HG02981 (cell line): Measurements from ENCODE around the gene SYT8.

ENCODE experiments used
- ATAC-seq: cut with Tn5 transposase; IDR thresholded peaks from one replicate; pipeline ENCODE4 v1.9.1; 2021; ENCODE audit warnings: mild to moderate bottlenecking, moderate library complexity; ENCODE audit not compliant: unreplicated experiment

SYT8 gene

GRCh38 chr11:1857064-1857463 is 22.3 kb downstream of the SYT8 start:
- ATAC-seq = no peak

DNA sequence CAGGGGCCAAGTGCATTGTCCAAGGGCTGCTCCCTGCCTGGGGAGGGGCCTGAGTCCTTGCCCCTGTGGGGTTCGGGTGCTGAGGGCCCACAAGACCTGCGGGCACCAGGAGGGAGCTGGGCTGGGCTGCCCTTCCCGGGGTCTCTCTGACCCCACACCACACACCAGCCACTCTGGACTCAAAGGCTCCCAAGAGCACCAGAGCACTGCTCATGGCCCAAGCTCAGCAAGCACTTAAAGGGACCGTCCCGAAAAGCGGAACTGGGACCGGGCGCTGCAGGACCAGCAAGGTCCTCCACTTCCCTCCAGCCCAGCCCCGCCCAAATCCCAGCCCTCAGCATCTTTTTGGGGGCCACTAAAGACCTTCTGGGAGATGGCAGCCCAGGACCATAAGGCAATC is 23.4 kb downstream of the SYT8 start:
- ATAC-seq = no peak

GRCh38 chr11:1858576-1858975 is 23.8 kb downstream of the SYT8 start:
- no peak for ATAC-seq

DNA sequence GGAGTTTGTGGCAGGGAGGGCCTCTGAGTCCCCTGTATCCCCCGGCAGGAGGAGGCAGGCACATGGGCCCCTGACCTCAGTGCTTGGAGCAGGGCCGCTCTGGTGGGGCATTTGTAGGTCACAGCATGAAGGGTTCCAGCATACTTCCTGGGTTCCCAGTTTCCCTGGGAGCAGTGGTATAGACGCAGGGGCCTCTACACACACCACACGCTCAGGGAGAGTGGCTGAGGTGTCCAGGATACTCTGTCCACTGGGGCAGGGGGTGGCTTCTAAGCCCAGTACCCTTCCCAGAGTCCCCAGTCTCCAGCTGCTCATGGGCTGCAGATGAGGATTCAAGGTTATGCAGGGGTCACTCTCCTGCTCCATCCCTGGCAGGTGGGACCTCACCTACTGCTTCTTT is 24.2 kb downstream of the SYT8 start:
- no peak for ATAC-seq

- no peak for ATAC-seq
These were observed 25.3 kb downstream of the SYT8 start for GRCh38 chr11:1860108-1860507.

DNA sequence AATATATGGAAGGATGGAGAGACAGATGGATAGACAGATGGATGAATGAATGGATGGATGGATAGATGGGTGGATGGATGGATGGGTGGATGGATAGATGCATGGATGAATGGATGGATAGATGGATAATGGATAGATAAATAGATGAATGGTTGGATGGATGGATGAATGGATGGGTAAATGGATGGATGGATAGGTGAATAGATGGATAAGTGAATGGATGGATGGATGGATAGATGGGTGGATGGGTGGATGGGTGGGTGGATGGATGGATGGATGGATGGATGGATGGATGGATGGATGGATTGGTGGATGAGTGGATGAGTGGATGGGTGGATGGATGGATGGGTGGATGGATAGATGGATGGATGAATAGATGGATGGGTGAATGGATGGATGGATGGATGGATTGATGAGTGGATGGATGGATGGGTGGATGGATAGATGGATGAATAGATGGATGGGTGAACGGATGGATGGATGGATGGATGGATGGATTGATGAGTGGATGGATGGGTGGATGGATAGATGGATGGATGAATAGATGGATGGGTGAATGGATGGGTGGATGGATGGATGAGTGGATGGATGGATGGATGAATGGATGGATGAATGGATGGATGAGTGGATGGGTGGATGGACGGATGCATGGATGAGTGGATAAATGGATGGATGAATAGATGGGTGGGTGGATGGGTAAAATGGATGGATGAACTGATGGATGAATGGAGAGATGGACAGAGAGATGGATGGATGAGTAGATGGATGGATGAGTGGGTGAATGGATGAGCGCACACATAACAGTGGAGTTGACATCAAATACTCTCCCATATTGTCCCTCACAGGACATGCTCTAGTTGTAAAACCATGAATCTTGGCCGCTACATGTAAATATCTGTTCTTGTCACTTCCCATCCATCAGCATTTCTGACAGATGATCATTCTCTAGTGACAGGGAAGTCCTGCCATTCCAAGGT is 26.9 kb downstream of the SYT8 start:
- no peak for ATAC-seq

GRCh38 chr11:1862588-1863351 is 28.0 kb downstream of the SYT8 start:
- ATAC-seq = no peak

- no peak for ATAC-seq
These were observed 28.8 kb downstream of the SYT8 start for GRCh38 chr11:1863352-1864216.

- no peak for ATAC-seq
These were observed 29.4 kb downstream of the SYT8 start for GRCh38 chr11:1864231-1864630.

GRCh38 chr11:1864831-1865665 is 30.3 kb downstream of the SYT8 start:
- no peak for ATAC-seq

DNA sequence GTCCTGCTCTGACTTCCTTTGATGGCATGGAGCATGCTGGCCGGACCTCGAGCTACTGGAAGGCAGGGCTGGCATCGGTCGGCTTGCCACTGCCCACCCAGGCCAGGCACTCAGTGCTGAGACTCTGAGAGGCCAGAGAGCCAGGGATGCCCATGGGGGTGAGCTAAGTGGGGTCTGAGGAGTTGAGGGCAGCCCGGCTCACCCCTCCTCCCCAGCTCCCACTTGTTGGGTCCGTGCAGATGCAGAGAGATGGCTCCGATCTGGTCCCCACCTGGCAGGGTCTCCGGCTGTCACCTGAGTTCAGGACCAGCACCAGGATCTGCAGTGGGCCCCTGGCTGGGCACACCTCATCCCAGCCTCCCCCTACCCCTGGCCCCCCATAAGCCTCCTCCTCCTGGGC is 31.4 kb downstream of the SYT8 start:
- no peak for ATAC-seq

DNA sequence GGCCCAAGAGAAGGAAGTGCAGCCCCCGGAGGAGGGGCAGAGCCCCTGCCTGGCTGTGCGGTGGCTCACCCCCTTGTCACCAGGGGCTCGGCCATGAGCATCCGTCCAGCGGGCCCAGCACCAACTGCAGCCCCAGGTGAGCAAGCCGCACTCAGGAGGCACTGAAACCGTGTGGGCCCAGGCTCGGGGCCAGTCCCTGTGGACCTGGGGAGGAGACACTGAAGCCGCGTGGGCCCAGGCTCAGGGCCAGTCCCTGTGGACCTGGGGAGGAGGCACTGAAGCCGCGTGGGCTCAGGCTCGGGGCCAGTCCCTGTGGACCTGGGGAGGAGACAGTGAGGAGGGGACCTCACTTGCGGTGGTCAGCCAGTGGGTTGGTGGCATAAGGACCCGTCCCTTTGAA is 32.0 kb downstream of the SYT8 start:
- ATAC-seq = no peak

- no peak for ATAC-seq
These were observed 32.6 kb downstream of the SYT8 start for GRCh38 chr11:1867381-1867780.

- ATAC-seq = no peak
These were observed 33.4 kb downstream of the SYT8 start for GRCh38 chr11:1868056-1868635.

GRCh38 chr11:1868636-1869291 is 34.0 kb downstream of the SYT8 start:
- ATAC-seq = no peak

DNA sequence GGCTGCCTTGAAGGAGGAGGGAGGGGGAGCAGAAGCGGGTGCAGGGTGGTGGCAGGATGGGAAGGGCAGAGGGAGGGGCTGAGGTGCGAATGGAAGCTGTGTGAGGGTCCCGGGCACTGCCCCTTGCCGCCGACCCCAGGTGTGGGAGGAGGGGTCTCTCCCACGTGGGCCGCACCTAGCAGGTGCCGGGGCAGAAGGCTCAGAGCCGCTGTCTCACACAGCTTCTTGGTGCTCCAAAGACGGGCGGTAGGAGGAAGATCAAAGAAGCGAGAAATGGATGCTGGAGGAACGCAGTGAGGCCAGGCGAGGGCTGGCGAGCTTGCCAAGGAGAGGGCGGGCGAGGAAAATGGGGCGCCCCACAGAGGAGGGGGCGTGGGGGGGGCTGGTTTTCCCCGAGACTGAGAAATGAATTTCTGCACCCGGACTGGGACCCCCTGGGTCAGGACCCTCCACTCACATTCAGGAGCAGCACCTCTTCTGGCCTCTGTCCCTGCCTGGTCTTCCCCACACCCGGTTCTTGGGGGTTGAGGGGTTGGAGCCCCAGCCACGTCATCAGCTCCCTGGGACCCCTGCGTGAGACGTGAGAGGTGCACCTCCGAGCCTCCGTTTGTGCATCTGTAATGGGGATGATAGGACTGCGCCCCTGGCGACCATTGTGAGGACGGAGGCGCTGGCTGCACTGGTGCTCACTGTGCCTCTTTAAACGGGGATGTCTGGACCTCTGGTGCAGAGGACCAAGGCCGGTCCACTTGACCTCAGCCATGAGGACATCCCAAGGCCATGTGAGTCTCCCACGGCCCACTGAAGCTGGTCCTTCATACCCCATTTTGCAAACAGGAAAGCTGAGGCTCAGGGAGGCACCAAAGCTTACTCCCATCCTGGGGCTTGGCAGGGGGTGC is 34.9 kb downstream of the SYT8 start:
- no peak for ATAC-seq

- ATAC-seq = no peak
These were observed 35.5 kb downstream of the SYT8 start for GRCh38 chr11:1870326-1870696.

DNA sequence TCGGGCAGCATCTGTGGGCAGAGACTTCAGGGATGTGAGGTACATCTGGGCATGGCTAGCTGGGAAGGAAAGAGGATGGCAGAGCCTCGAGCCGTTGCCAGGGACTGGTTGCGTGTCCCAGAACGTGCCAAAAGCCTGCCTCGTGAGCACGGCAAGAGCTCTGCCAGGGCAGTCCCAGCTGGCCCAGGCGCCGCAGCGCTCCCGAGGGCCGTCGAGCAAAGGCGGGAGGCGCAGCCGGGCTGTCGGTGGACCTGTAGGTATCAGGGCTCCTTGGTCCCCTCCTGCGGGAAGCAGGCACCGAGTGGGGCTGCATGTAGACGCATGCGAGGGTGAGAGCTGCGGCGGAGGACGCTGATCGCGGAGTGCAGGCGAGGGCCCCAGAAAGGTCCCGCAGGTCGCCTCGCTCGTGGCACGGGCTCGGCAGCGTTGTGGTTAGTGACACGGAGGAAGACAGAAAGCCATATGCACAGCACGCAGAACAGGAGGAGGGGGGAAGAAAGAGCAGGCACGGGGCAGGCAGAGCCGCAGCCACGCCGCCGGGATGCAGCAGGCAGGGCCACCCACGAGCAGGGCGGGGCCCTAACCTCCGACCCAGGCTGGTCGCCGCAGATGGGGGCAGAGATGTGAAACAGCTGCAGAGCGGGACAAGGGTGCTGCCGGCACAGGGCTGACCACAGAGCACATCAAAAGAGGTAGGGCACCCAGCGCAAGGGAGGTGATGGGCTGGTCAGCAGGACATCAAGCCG is 36.1 kb downstream of the SYT8 start:
- ATAC-seq = no peak
